Parathyroid adenoma (tissue), 2 donors: ENCODE data around the gene RRP36.
"Not testable (repeated sequence)": the region's sequence is repeated elsewhere in the genome, so short reads cannot be mapped to it uniquely, and the experiment has no call there.

ENCODE experiments used
- H2AFZ ChIP-seq: fragments of 300-600 bp; sonication (generic); one replicate; pipeline ENCODE4 v1.7.0; 2017; ENCODE audit warnings: antibody characterized with exemption, mild to moderate bottlenecking
- H3K27ac ChIP-seq: fragments of 300-600 bp; sonication (generic); one replicate; pipeline ENCODE4 v1.7.0; 2017
- H3K27me3 ChIP-seq: fragments of 300-600 bp; sonication (generic); one replicate; pipeline ENCODE4 v1.7.0; 2017; ENCODE audit warnings: low read length; ENCODE audit not compliant: control insufficient read depth, insufficient read depth
- H3K36me3 ChIP-seq: fragments of 300-600 bp; sonication (generic); one replicate; pipeline ENCODE4 v1.7.0; 2017; ENCODE audit warnings: low read length; ENCODE audit not compliant: control insufficient read depth, insufficient read depth
- H3K4me1 ChIP-seq: fragments of 300-600 bp; sonication (generic); one replicate; pipeline ENCODE4 v1.7.0; 2017; ENCODE audit warnings: control low read depth
- H3K4me2 ChIP-seq: fragments of 300-600 bp; sonication (generic); one replicate; pipeline ENCODE4 v1.7.0; 2017; ENCODE audit warnings: low read length
- H3K4me3 ChIP-seq: fragments of 300-600 bp; sonication (generic); one replicate; pipeline ENCODE4 v1.7.0; 2017; ENCODE audit warnings: low read depth, low read length
- H3K79me2 ChIP-seq: fragments of 300-600 bp; sonication (generic); one replicate; pipeline ENCODE4 v1.7.0; 2017; ENCODE audit warnings: control low read depth
- H3K9ac ChIP-seq: fragments of 300-600 bp; sonication (generic); one replicate; pipeline ENCODE4 v1.7.0; 2017; ENCODE audit warnings: mild to moderate bottlenecking
- H3K9me3 ChIP-seq: fragments of 300-600 bp; sonication (generic); one replicate; pipeline ENCODE4 v1.7.0; 2017; ENCODE audit warnings: low read length; ENCODE audit not compliant: control insufficient read depth
- CTCF ChIP-seq: fragments of 300-600 bp; sonication (generic); IDR thresholded peaks from one replicate; pipeline ENCODE4 v1.7.0; 2017; ENCODE audit warnings: antibody characterized with exemption, mild to moderate bottlenecking
- donor health status: primary hyperparathyroidism.

RRP36 gene

GRCh38 chr6:42989923-42990322, 31.5 kb upstream of the RRP36 start:
- Histone ChIP-seq H3K36me3 (no peaks in the 10 kb centered on the region), H2AFZ (no peak overlapping the region), H3K9ac (no peak overlapping the region), H3K9me3 (no peaks in the 10 kb centered on the region), H3K4me3 (no peak overlapping the region), H3K4me2 (no peak overlapping the region), H3K79me2 (peaks cover 15% of the 10 kb centered on the region), H3K27ac (no peak overlapping the region), H3K27me3 (no peaks in the 10 kb centered on the region), H3K4me1 (peaks cover 12% of the 10 kb centered on the region)
- TF ChIP-seq CTCF: no peak

DNA sequence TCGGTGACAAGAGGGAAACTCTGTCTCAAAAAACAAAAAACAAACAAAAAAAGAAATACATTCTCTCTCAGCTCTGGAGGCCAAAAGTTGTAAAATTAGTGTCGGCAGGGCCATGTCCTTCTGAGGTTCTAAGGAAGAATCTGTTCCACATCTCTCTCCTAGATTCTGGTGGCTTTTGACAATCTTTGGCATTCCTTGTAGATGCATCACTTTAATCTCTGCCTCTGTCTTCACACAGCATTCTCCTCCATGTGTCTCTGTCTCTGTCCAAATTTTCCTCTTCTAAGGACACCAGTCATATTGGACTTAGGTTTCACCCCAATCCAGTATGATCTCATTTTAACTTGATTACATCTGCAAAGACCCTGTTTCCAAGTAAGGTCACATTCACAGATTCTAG, 28.0 kb upstream of the RRP36 start:
- Histone ChIP-seq H3K79me2 (peaks cover 7% of the 10 kb centered on the region), H3K4me1 (no peaks in the 10 kb centered on the region), H3K27ac (no peak overlapping the region), H3K9me3 (no peaks in the 10 kb centered on the region), H3K4me3 (no peak overlapping the region), H2AFZ (no peak overlapping the region), H3K36me3 (no peaks in the 10 kb centered on the region), H3K9ac (no peak overlapping the region), H3K4me2 (no peak overlapping the region), H3K27me3 (no peaks in the 10 kb centered on the region)
- no peak for TF ChIP-seq CTCF

DNA sequence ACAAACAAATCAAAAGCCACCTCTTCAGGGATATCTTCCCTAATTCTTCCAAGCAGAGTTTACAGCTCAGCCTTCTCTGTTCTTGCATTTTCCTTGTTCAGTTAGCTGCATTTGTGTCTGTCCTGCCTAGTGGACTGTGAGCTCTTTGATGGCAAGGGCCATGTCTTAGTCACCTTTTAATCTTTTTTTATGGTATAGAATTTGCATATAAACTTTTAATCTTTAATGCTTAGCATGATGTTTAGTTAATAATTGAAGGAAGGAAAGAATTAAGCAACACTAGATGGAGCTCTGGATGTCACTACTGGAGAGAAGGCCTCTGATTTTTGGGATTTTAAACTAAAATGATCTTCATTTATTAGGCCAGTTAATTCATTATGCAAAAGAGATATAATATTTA, 24.9 kb upstream of the RRP36 start:
- H3K9ac ChIP-seq: no peak overlapping the region
- no peaks in the 10 kb centered on the region for H3K9me3 ChIP-seq
- H3K79me2 ChIP-seq: peaks cover 14% of the 10 kb centered on the region
- H2AFZ ChIP-seq: no peak overlapping the region
- H3K27ac ChIP-seq: no peak overlapping the region
- H3K36me3 ChIP-seq: no peaks in the 10 kb centered on the region
- H3K4me1 ChIP-seq: no peaks in the 10 kb centered on the region
- H3K4me3 ChIP-seq: no peak overlapping the region
- no peaks in the 10 kb centered on the region for H3K27me3 ChIP-seq
- H3K4me2 ChIP-seq: no peak overlapping the region
- no peak for TF ChIP-seq CTCF

DNA sequence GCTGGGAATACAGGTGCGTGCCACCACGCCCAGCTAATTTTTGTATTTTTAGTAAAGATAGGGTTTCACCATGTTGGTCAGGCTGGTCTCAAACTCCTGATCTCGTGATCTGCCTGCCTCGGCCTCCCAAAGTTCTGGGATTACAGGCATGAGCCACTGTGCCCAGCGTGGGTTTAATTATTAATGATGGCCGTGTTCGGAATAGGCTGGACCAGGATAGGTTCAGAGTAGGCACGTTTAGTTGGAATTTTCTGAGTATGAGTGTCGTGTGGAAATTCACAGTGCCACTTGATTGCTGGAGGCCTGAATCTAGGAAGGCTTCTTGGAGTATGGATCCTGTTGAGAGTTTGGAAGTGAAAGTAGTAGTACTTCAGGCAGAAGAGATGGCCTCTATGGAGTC, 23.2 kb upstream of the RRP36 start:
- H3K36me3 ChIP-seq, H3K4me1 ChIP-seq, H3K27me3 ChIP-seq, H3K4me2 ChIP-seq, H2AFZ ChIP-seq, H3K9me3 ChIP-seq, H3K9ac ChIP-seq, H3K27ac ChIP-seq, H3K4me3 ChIP-seq: not testable (repeated sequence)
- H3K79me2 ChIP-seq: peaks cover 17% of the 10 kb centered on the region

- no peaks in the 10 kb centered on the region for H3K36me3 ChIP-seq
- H3K9ac ChIP-seq: no peak overlapping the region
- H3K4me3 ChIP-seq: no peak overlapping the region
- H3K9me3 ChIP-seq: no peaks in the 10 kb centered on the region
- H3K4me2 ChIP-seq: no peak overlapping the region
- no peaks in the 10 kb centered on the region for H3K4me1 ChIP-seq
- peaks cover 17% of the 10 kb centered on the region for H3K79me2 ChIP-seq
- H2AFZ ChIP-seq: no peak overlapping the region
- TF ChIP-seq CTCF: no peak
- no peak overlapping the region for H3K27ac ChIP-seq
- H3K27me3 ChIP-seq: no peaks in the 10 kb centered on the region
These were observed 19.6 kb upstream of the RRP36 start for GRCh38 chr6:43001843-43002242.
